Measurements from ENCODE around the gene FNTB. TPM values are rescaled to one million over a fixed set of nuclear protein-coding genes. Genes with fewer than 3 reads are reported as not detected.

The FNTB gene
- total RNA-seq, 1 donor: 12.1 TPM

DNA sequence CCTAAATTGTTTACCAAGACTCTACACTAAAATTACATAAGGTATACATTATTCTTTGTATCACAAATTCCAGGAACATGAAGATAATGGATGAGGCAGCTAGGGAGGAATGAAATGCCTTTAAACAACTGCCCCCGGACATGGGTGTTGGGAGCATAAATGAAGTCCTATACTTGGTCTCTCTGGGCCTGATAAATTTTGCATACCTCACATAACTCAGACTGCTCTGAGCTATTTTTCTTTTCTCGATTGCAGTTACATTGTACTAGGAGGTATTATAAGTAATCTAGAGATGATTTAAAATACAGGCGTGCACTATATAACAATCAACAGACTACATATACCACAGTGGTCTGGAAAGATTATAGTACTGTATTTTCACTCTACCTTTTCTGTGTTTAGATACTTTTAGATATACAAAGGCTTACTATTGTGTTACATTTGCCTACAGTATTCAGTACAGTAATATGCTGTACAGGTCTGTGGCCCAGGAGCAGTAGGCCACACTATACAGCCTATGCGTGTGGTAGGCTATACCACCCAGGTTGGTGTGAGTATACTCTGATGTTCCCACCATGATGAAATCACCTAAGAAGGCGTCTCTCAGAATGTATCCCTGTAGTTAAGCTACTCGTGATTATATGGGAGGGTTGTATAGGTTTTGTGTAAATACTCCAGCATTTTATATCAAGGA, 14.3 kb downstream of the FNTB start:
- H3K4me3 ChIP-seq (ENCODE audit: low read depth, low read length): no peak overlapping the region
- TF ChIP-seq, protein P1, sequence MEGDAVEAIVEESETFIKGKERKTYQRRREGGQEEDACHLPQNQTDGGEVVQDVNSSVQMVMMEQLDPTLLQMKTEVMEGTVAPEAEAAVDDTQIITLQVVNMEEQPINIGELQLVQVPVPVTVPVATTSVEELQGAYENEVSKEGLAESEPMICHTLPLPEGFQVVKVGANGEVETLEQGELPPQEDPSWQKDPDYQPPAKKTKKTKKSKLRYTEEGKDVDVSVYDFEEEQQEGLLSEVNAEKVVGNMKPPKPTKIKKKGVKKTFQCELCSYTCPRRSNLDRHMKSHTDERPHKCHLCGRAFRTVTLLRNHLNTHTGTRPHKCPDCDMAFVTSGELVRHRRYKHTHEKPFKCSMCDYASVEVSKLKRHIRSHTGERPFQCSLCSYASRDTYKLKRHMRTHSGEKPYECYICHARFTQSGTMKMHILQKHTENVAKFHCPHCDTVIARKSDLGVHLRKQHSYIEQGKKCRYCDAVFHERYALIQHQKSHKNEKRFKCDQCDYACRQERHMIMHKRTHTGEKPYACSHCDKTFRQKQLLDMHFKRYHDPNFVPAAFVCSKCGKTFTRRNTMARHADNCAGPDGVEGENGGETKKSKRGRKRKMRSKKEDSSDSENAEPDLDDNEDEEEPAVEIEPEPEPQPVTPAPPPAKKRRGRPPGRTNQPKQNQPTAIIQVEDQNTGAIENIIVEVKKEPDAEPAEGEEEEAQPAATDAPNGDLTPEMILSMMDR (IDR thresholded peaks at IDR 0.05; ENCODE audit: insufficient read depth, low read depth, low read length): no peak
- DNase-seq (ENCODE audit: low read depth): no peak

DNA sequence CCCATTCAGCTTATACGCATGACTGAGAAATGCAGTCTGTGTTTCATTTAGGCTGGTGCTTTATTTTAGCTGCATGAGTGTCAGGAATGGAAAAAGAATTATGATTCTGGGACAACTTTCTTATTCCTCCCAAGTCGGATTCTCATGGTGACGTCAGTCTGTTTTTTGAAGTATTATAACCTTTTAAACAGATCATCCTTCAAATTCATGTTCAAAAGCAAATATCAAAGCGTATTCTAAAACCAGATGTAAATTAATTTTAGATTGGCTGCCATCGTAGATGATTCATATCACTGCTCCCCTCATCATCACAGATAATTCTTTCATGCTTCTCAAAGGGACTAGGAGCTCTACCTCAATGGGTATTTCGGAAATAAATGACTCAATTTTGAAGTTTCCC, 15.0 kb downstream of the FNTB start:
- TF ChIP-seq, protein P1 (IDR thresholded peaks at IDR 0.05; ENCODE audit: insufficient read depth, low read depth, low read length): no peak
- no peak for DNase-seq (ENCODE audit: low read depth)
- no peak overlapping the region for H3K4me3 ChIP-seq (ENCODE audit: low read depth, low read length)

- DNase-seq (ENCODE audit: low read depth): no peak
- H3K4me3 ChIP-seq (ENCODE audit: low read depth, low read length): no peak overlapping the region
- TF ChIP-seq, protein P1 (IDR thresholded peaks at IDR 0.05; ENCODE audit: insufficient read depth, low read depth, low read length): no peak
These were observed 16.0 kb downstream of the FNTB start for GRCh38 chr14:65002586-65003210.

DNA sequence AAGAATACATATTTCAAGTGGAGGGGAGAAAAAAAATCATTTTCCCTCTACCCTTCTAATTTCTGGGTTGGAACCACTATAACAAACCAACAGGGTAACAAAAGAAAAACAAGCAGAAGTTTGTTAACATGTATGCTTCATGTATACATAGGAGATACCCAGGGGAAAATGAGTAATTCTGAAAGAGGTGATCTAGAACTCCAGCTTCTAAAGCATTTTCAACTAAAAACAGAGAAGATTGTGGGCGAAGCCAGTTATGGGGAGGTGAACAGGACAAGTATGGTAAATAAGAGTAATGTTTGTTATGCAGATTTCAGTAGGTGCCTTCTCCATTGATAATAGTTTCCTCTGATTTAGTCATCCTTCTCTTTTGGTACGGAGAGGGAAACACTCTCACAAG, 16.7 kb downstream of the FNTB start:
- TF ChIP-seq, protein P1 (IDR thresholded peaks at IDR 0.05; ENCODE audit: insufficient read depth, low read depth, low read length): no peak
- no peak for DNase-seq (ENCODE audit: low read depth)
- H3K4me3 ChIP-seq (ENCODE audit: low read depth, low read length): no peak overlapping the region

GRCh38 chr14:65006261-65006721, 19.6 kb downstream of the FNTB start:
- DNase-seq (ENCODE audit: low read depth): peak; percentile 24
- TF ChIP-seq, protein P1 (IDR thresholded peaks at IDR 0.05; ENCODE audit: insufficient read depth, low read depth, low read length): no peak
- H3K4me3 ChIP-seq (ENCODE audit: low read depth, low read length): no peak overlapping the region

DNA sequence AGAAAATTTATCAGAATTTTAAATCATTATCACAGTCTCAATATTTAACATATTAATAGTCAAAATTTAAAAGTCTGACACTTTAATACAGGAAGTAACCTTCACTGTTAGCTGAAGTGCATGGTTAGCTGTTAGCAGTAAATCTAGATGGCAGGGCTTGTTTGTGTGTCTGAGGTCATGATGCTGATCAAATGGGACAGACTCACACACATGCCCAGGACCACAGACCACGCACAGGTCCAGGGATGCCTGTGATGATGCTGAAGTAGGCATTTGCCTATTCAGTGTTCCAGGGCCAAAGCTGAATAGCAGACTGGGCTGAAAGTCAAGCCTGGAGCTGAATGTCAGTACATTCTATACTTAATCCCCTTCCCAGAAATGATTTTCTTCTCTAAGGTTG, 20.5 kb downstream of the FNTB start:
- no peak for DNase-seq (ENCODE audit: low read depth)
- H3K4me3 ChIP-seq (ENCODE audit: low read depth, low read length): no peak overlapping the region
- TF ChIP-seq, protein P1 (IDR thresholded peaks at IDR 0.05; ENCODE audit: insufficient read depth, low read depth, low read length): no peak

Data from fibroblast of villous mesenchyme (primary cell).